Transverse colon (tissue), 4 donors: ENCODE data around the gene FEM1A. TPM values are rescaled to one million over a fixed set of nuclear protein-coding genes. Genes with fewer than 3 reads are reported as not detected.
A peak's percentile ranks its signal among the peaks of the same experiment; 100 is the strongest.

Source experiments
- DNase-seq: peaks from one replicate; pipeline ENCODE4 v3.0.0-alpha.2; 2019
- H3K27ac ChIP-seq, 4 donors: fragments of 200-600 bp; sonication (generic); 2 replicates each; pipeline ENCODE4 v1.5.1; 2016 to 2018; ENCODE audit warnings: inconsistent platforms in 4 of 4
- H3K27me3 ChIP-seq: fragments of 200-600 bp; sonication (generic); 2 replicates; pipeline ENCODE4 v1.5.1; 2017; ENCODE audit warnings: inconsistent platforms
- H3K36me3 ChIP-seq, 4 donors: fragments of 200-600 bp; sonication (generic); 2 replicates each; pipeline ENCODE4 v1.5.1; 2017 to 2019; ENCODE audit warnings: inconsistent platforms in 4 of 4
- H3K4me1 ChIP-seq, 4 donors: fragments of 200-600 bp; sonication (generic); 2 replicates each; pipeline ENCODE4 v1.5.1; 2017 to 2020; ENCODE audit warnings: inconsistent platforms in 4 of 4
- H3K4me3 ChIP-seq, 4 donors: fragments of 200-600 bp; sonication (generic); 1 replicate in 1 of 4; 2 replicates in 3 of 4; pipeline versions ENCODE4 v1.5.1 to v1.6.1; 2017 to 2019; ENCODE audit warnings: inconsistent platforms in 4 of 4
- H3K9me3 ChIP-seq, 2 donors: fragments of 200-600 bp; sonication (generic); 2 replicates each; pipeline ENCODE4 v1.5.1; 2017 to 2019; ENCODE audit warnings: inconsistent platforms in 2 of 2
- CTCF ChIP-seq, 5 experiments: fragments of 200-600 bp in 3 of 5; fragments of 450-650 bp in 2 of 5; sonication (generic) in 3 of 5; IDR thresholded peaks; 1 replicate in 2 of 5; 2 replicates in 3 of 5; pipeline ENCODE4 v1.5.1; 2016 to 2017; ENCODE audit warnings: antibody characterized with exemption in 5 of 5, inconsistent platforms in 3 of 5, mild to moderate bottlenecking in 2 of 5, moderate library complexity in 1 of 5
- EP300 ChIP-seq: sonication (generic); formaldehyde crosslinking; IDR thresholded peaks from one replicate; pipeline ENCODE4 v1.6.1; 2017; ENCODE audit warnings: antibody characterized with exemption, low read depth
- POLR2A ChIP-seq: fragments of 450-650 bp; IDR thresholded peaks from one replicate; pipeline ENCODE4 v1.6.1; 2016; ENCODE audit warnings: antibody characterized with exemption, mild to moderate bottlenecking, moderate library complexity
- POLR2AphosphoS5 ChIP-seq, 3 donors: sonication (generic); formaldehyde crosslinking; IDR thresholded peaks; one replicate each; pipeline ENCODE4 v1.6.1; 2016; ENCODE audit warnings: antibody characterized with exemption in 3 of 3
- WGBS, 2 donors: methylation state at CpG; one replicate each; pipeline ENCODE4 v1.1.5; 2018; ENCODE audit warnings: low coverage in 1 of 2; 5-methylcytosine and 5-hydroxymethylcytosine counted together
- in situ Hi-C, 4 donors: fragments of 200-750 bp; cut with MboI; loops; one replicate each; pipeline versions ENCODE4 v1.15.0 to v1.15.1; 2017; ENCODE audit warnings: low sequenced_read_pairs in 3 of 4, low pct_ligation_motif_present in 1 of 4, low pct_unique_long_range_greater_than_20kb in 1 of 4
- intact Hi-C: fragments of 100-400 bp; cut with DNase I; formaldehyde crosslinking; loops from one replicate; pipeline ENCODE4 v1.15.1; 2023; ENCODE audit warnings: low total_unique reads
- total RNA-seq, 4 donors: library from RNA; depleted of rRNA; stranded (reverse); fragments of >200 nt; gene quantifications; one replicate each; pipeline ENCODE4 v1.1.0, GENCODE V29; 2016

FEM1A gene
- total RNA-seq, 4 donors from 2014 or later: 13.3 to 63.5 (median 15.5) TPM

GRCh38 chr19:4815426-4816201 lies 24.1 kb downstream of the FEM1A start:
- peak; percentile 91 for DNase-seq
- Histone ChIP-seq H3K27ac (peak overlapping the region; percentile 7 to 47 (median 15)), H3K36me3 (no peaks in the 10 kb centered on the region), H3K4me3 (peak overlapping the region in 2 of 4 donors; percentile 13 to 33), H3K9me3 (no peaks in the 10 kb centered on the region), H3K27me3 (no peaks in the 10 kb centered on the region), H3K4me1 (peaks cover 0 to 22% (median 10%) of the 10 kb centered on the region in 4 donors)
- in situ Hi-C loops: loop anchor here in 1 of 4 donors (25.0 kb wide), 1 partner anchor 97 kb away; the partner anchor contains the start of genes ARRDC5 and UHRF1
- TF ChIP-seq CTCF (IDR thresholded peaks at IDR 0.05) (no peak), POLR2AphosphoS5 (IDR thresholded peaks at IDR 0.05) (peak in 2 of 3 donors; percentile 30 to 37), POLR2A (peak; percentile 36)
- WGBS, 2 donors: 25 to 41% methylated on average over 4 to 26 of the region's 28 CpGs
- intact Hi-C loops: loop anchor here (1.0 kb wide), 1 partner anchor 96 kb away; no protein-coding TSS in a partner anchor

- Histone ChIP-seq H3K36me3 (no peaks in the 10 kb centered on the region), H3K27me3 (no peaks in the 10 kb centered on the region), H3K9me3 (no peaks in the 10 kb centered on the region), H3K4me3 (no peak overlapping the region), H3K27ac (peak overlapping the region; percentile 7 to 47 (median 15)), H3K4me1 (peaks cover 0 to 22% (median 10%) of the 10 kb centered on the region in 4 donors)
- no peak for DNase-seq
- WGBS, 2 donors: 93% methylated on average over 3 to 31 of the region's 35 CpGs
- intact Hi-C loops (no loop called here), in situ Hi-C loops (loop anchor here in 1 of 4 donors (25.0 kb wide), 1 partner anchor 96 kb away; the partner anchor contains the start of genes ARRDC5 and UHRF1)
- TF ChIP-seq POLR2A (no peak), EP300 (no peak), CTCF (IDR thresholded peaks at IDR 0.05) (no peak), POLR2AphosphoS5 (IDR thresholded peaks at IDR 0.05) (no peak)
Observed at GRCh38 chr19:4816202-4816949, 24.8 kb downstream of the FEM1A start.

- intact Hi-C loops: no loop called here
- H3K27ac ChIP-seq: no peak overlapping the region
- in situ Hi-C loops: loop anchor here in 1 of 4 donors (25.0 kb wide), 1 partner anchor 95 kb away; the partner anchor contains the start of genes ARRDC5 and UHRF1
- WGBS, 2 donors: 95 to 100% methylated on average over 6 to 15 of the region's 16 CpGs
- no peaks in the 10 kb centered on the region for H3K9me3 ChIP-seq
- TF ChIP-seq POLR2A (no peak), CTCF (IDR thresholded peaks at IDR 0.05) (no peak), EP300 (no peak), POLR2AphosphoS5 (IDR thresholded peaks at IDR 0.05) (no peak)
- H3K4me3 ChIP-seq: no peak overlapping the region
- peaks cover 0 to 22% (median 10%) of the 10 kb centered on the region in 4 donors for H3K4me1 ChIP-seq
- no peak for DNase-seq
- H3K27me3 ChIP-seq: no peaks in the 10 kb centered on the region
- H3K36me3 ChIP-seq: no peaks in the 10 kb centered on the region
Observed at GRCh38 chr19:4816950-4817278, 25.4 kb downstream of the FEM1A start.
